ENCODE results near the gene NPAS3. TPM values are rescaled to one million over a fixed set of nuclear protein-coding genes. Genes with fewer than 3 reads are reported as not detected.

Gene NPAS3
- total RNA-seq, 3 donors from 2014 or later, result 0.96 to 4.0 (median 2.0) TPM

GRCh38 chr14:33413381-33413780, 474.7 kb downstream of the NPAS3 start:
- Histone ChIP-seq H3K36me3 (no peaks in the 10 kb centered on the region), H3K4me3 (no peak overlapping the region), H3K27ac (no peak overlapping the region), H3K27me3 (no peaks in the 10 kb centered on the region), H3K4me1 (no peaks in the 10 kb centered on the region), H3K9me3 (no peaks in the 10 kb centered on the region)
- TF ChIP-seq POLR2AphosphoS5 (IDR thresholded peaks at IDR 0.05) (no peak), POLR2A (IDR thresholded peaks at IDR 0.05) (no peak), CTCF (IDR thresholded peaks at IDR 0.05) (no peak)
- DNase-seq (ENCODE audit: low spot score in 2 of 2), result no peak
- intact Hi-C loops (cut with DNase I; ENCODE audit: low total_unique reads), result no loop called here

- Histone ChIP-seq H3K4me3 (no peak overlapping the region), H3K27me3 (no peaks in the 10 kb centered on the region), H3K9me3 (no peaks in the 10 kb centered on the region), H3K27ac (no peak overlapping the region), H3K36me3 (no peaks in the 10 kb centered on the region), H3K4me1 (no peaks in the 10 kb centered on the region)
- TF ChIP-seq POLR2AphosphoS5 (IDR thresholded peaks at IDR 0.05) (no peak), POLR2A (IDR thresholded peaks at IDR 0.05) (no peak), CTCF (IDR thresholded peaks at IDR 0.05) (no peak)
- intact Hi-C loops (cut with DNase I; ENCODE audit: low total_unique reads), result no loop called here
- no peak for DNase-seq (ENCODE audit: low spot score in 2 of 2)
Measured at GRCh38 chr14:33414041-33414440, 475.4 kb downstream of the NPAS3 start.

- intact Hi-C loops (cut with DNase I; ENCODE audit: low total_unique reads), result loop anchor here (10.0 kb wide), 1 partner anchor 445 kb away; no protein-coding TSS in a partner anchor
- Histone ChIP-seq H3K36me3 (no peaks in the 10 kb centered on the region), H3K27me3 (no peaks in the 10 kb centered on the region), H3K4me1 (no peaks in the 10 kb centered on the region), H3K9me3 (no peaks in the 10 kb centered on the region), H3K27ac (no peak overlapping the region), H3K4me3 (no peak overlapping the region)
- TF ChIP-seq CTCF (IDR thresholded peaks at IDR 0.05) (no peak), POLR2AphosphoS5 (IDR thresholded peaks at IDR 0.05) (no peak)
- no peak for DNase-seq (ENCODE audit: low spot score in 2 of 2)
Measured at GRCh38 chr14:33420051-33420627, 481.5 kb downstream of the NPAS3 start.

GRCh38 chr14:33430414-33431035, 491.8 kb downstream of the NPAS3 start:
- TF ChIP-seq CTCF (IDR thresholded peaks at IDR 0.05), result no peak
- TF ChIP-seq POLR2AphosphoS5 (IDR thresholded peaks at IDR 0.05), result no peak
- TF ChIP-seq POLR2A (IDR thresholded peaks at IDR 0.05), result no peak
- Histone ChIP-seq H3K27ac (no peak overlapping the region), H3K4me1 (no peaks in the 10 kb centered on the region), H3K4me3 (no peak overlapping the region), H3K36me3 (no peaks in the 10 kb centered on the region), H3K9me3 (no peaks in the 10 kb centered on the region), H3K27me3 (no peaks in the 10 kb centered on the region)
- no peak for DNase-seq (ENCODE audit: low spot score in 2 of 2)
- intact Hi-C loops (cut with DNase I; ENCODE audit: low total_unique reads), result no loop called here

GRCh38 chr14:33432407-33433023, 493.8 kb downstream of the NPAS3 start:
- H3K27ac ChIP-seq, result no peak overlapping the region

More at GRCh38 chr14:33432407-33433023, 493.8 kb downstream of the NPAS3 start:
- Histone ChIP-seq H3K4me1 (no peaks in the 10 kb centered on the region), H3K36me3 (no peaks in the 10 kb centered on the region), H3K9me3 (no peaks in the 10 kb centered on the region), H3K4me3 (no peak overlapping the region), H3K27me3 (no peaks in the 10 kb centered on the region)
- intact Hi-C loops (cut with DNase I; ENCODE audit: low total_unique reads), result no loop called here
- no peak for DNase-seq (ENCODE audit: low spot score in 2 of 2)
- peak in 2 of 3 donors; percentile 13 to 25 for TF ChIP-seq CTCF (IDR thresholded peaks at IDR 0.05)
- no peak for TF ChIP-seq POLR2A (IDR thresholded peaks at IDR 0.05)
- no peak for TF ChIP-seq POLR2AphosphoS5 (IDR thresholded peaks at IDR 0.05)

All from breast epithelium (tissue), 4 donors.